IPS-20b (cell line): ENCODE measurements around the gene SPRR5.

Experiments
- H3K27ac ChIP-seq: one replicate; pipeline ENCODE4 v1.5.1; 2013; ENCODE audit warnings: low read length
- H3K27me3 ChIP-seq: 2 replicates; pipeline ENCODE4 v1.6.1; 2013; ENCODE audit warnings: mild to moderate bottlenecking, low read length, inconsistent platforms; ENCODE audit not compliant: insufficient read depth
- H3K36me3 ChIP-seq: 2 replicates; pipeline ENCODE4 v1.6.1; 2013; ENCODE audit warnings: low read depth, mild to moderate bottlenecking, inconsistent platforms, low read length, moderate library complexity; ENCODE audit not compliant: insufficient read depth
- H3K4me1 ChIP-seq: 2 replicates; pipeline ENCODE4 v1.6.1; 2013; ENCODE audit warnings: mild to moderate bottlenecking, control low read depth, inconsistent platforms, low read length, moderate library complexity; ENCODE audit not compliant: insufficient read depth
- H3K4me3 ChIP-seq: 2 replicates; pipeline ENCODE4 v1.5.1; 2013; ENCODE audit warnings: mild to moderate bottlenecking, low read length, inconsistent platforms
- H3K9ac ChIP-seq: 2 replicates; pipeline ENCODE4 v1.6.1; 2013; ENCODE audit warnings: low read depth, mild to moderate bottlenecking, inconsistent platforms, low read length, moderate library complexity
- H3K9me3 ChIP-seq: 2 replicates; pipeline ENCODE4 v1.6.1; 2013; ENCODE audit warnings: mild to moderate bottlenecking, low read depth, low read length, inconsistent platforms; ENCODE audit not compliant: insufficient read depth

The SPRR5 gene

DNA sequence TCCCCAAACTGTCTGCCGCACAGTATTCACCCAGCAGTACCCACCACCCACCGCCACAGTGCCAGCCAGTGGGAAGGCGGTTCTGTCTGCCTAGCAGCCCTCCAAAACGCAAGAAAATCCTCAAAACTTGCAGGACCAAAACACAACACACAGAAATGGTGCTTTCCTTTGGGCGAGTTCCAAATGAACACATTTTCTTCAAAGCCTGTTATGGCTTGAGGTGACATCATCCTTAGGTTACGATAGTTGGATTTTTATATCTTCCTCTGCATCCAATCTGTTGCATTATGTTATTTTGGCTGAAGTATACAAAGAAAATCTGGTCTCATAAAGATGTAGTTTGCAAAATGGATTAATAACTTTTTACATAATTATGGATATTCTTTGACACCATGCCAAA, 46.2 kb downstream of the SPRR5 start:
- Histone ChIP-seq H3K4me1 (peaks cover 10% of the 10 kb centered on the region; the same call in 1 of the 2 replicates), H3K36me3 (no peaks in the 10 kb centered on the region), H3K4me3 (no peak overlapping the region), H3K9ac (no peak overlapping the region), H3K9me3 (peaks cover 7% of the 10 kb centered on the region; the same call in 1 of the 2 replicates), H3K27ac (no peak overlapping the region), H3K27me3 (no peaks in the 10 kb centered on the region)

- Histone ChIP-seq H3K9ac (no peak overlapping the region), H3K27me3 (no peaks in the 10 kb centered on the region), H3K9me3 (peaks cover 7% of the 10 kb centered on the region; the same call in 1 of the 2 replicates), H3K36me3 (no peaks in the 10 kb centered on the region), H3K4me3 (no peak overlapping the region), H3K27ac (no peak overlapping the region), H3K4me1 (peaks cover 10% of the 10 kb centered on the region; the same call in 1 of the 2 replicates)
These were observed 48.8 kb downstream of the SPRR5 start for GRCh38 chr1:152995842-152996241.

- Histone ChIP-seq H3K9ac (no peak overlapping the region), H3K27ac (no peak overlapping the region), H3K4me3 (no peak overlapping the region), H3K4me1 (peaks cover 10% of the 10 kb centered on the region; the same call in 1 of the 2 replicates), H3K9me3 (peaks cover 7% of the 10 kb centered on the region; the same call in 1 of the 2 replicates), H3K27me3 (no peaks in the 10 kb centered on the region), H3K36me3 (no peaks in the 10 kb centered on the region)
These were observed 49.8 kb downstream of the SPRR5 start for GRCh38 chr1:152996633-152997400.

DNA sequence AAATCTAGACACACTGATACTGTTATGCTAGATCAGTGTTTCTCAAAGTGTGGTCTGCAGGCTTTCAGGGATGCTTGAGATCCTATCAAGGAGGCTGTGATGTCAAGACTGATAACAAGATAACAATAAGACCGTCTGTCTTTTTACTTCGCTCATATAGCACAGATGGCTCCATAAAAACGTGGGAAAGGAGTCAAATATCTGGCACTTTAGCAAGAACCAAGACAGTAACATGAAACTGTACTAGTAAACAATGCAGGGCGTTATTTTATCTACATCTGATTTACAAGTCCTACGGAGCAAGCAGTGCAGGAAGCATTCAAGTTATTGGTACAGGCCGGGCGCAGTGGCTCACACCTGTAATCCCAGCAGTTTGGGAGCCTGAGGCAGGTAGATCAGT, 50.9 kb downstream of the SPRR5 start:
- peaks cover 7% of the 10 kb centered on the region; the same call in 1 of the 2 replicates for H3K9me3 ChIP-seq
- no peak overlapping the region for H3K4me3 ChIP-seq
- H3K27me3 ChIP-seq, result no peaks in the 10 kb centered on the region
- H3K36me3 ChIP-seq, result no peaks in the 10 kb centered on the region
- no peak overlapping the region for H3K9ac ChIP-seq
- H3K4me1 ChIP-seq, result peaks cover 10% of the 10 kb centered on the region; the same call in 1 of the 2 replicates
- no peak overlapping the region for H3K27ac ChIP-seq

DNA sequence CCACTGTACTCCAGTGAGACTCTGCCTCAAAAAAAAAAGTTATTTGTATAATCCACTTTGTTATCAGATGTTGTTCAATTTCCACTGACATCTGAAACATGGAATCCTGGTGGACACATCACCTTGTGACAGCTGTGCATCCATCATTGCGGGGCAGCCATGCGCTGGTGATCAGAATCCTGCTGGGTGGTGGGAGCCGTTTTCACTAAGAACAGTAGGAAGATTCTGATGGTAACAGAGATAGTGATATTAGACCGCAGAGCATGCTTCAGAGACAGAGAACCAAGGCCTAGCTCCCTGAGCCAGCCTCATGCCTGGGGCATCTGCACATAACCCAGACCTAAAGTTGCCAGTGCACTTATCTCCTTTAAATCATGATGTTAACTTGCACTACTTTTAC, 51.5 kb downstream of the SPRR5 start:
- H3K4me1 ChIP-seq, result peaks cover 10% of the 10 kb centered on the region; the same call in 1 of the 2 replicates
- H3K27ac ChIP-seq, result no peak overlapping the region
- H3K9ac ChIP-seq, result no peak overlapping the region
- no peaks in the 10 kb centered on the region for H3K36me3 ChIP-seq
- no peaks in the 10 kb centered on the region for H3K27me3 ChIP-seq
- H3K9me3 ChIP-seq, result peaks cover 7% of the 10 kb centered on the region; the same call in 1 of the 2 replicates
- H3K4me3 ChIP-seq, result no peak overlapping the region
